WTC11 (cell line): ENCODE data around the gene SEL1L3.

Experiments
- CREB1 ChIP-seq: sonication (generic); formaldehyde crosslinking; IDR thresholded peaks from 2 replicates; pipeline ENCODE4 v1.8.0; 2023; ENCODE audit warnings: mild to moderate bottlenecking, missing genetic modification reagents
- FOXP1 ChIP-seq: sonication (generic); formaldehyde crosslinking; IDR thresholded peaks from 2 replicates; pipeline ENCODE4 v1.8.0; 2022; ENCODE audit warnings: missing genetic modification reagents, mild to moderate bottlenecking, moderate library complexity, borderline replicate concordance
- MXD4 ChIP-seq: fragments of 250-450 bp; sonication (Bioruptor Pico); IDR thresholded peaks from 2 replicates; pipeline ENCODE4 v1.8.0; 2021; ENCODE audit warnings: mild to moderate bottlenecking, moderate library complexity, borderline replicate concordance
- TF ChIP-seq, protein P1 (sequence below): fragments of 200-600 bp; IDR thresholded peaks from 2 replicates; pipeline ENCODE4 v1.8.0; 2022; ENCODE audit warnings: antibody characterized with exemption

DNA sequence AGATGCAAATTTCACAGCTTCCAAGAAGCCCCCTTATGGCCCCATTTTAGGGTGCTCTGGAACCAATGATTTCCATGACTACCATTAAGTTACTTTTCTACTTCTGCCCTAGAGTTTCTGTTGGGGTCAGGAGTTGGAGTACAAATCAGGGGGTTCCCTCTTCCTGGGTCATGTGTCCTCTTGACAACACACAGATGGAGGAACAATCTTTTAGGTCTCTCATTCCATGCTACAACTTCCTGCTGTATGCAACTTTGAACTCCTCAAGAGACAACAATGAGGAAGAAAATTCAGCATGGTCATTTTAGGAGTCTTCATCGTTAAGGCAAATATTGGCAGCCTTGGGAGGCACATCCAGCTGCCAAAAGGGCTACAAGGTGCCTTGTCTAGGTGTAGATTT, 79.7 kb downstream of the SEL1L3 start:
- TF ChIP-seq, protein P1, sequence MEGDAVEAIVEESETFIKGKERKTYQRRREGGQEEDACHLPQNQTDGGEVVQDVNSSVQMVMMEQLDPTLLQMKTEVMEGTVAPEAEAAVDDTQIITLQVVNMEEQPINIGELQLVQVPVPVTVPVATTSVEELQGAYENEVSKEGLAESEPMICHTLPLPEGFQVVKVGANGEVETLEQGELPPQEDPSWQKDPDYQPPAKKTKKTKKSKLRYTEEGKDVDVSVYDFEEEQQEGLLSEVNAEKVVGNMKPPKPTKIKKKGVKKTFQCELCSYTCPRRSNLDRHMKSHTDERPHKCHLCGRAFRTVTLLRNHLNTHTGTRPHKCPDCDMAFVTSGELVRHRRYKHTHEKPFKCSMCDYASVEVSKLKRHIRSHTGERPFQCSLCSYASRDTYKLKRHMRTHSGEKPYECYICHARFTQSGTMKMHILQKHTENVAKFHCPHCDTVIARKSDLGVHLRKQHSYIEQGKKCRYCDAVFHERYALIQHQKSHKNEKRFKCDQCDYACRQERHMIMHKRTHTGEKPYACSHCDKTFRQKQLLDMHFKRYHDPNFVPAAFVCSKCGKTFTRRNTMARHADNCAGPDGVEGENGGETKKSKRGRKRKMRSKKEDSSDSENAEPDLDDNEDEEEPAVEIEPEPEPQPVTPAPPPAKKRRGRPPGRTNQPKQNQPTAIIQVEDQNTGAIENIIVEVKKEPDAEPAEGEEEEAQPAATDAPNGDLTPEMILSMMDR: no peak
- TF ChIP-seq FOXP1: no peak
- no peak for TF ChIP-seq CREB1 (CRISPR knock-in tag)
- no peak for TF ChIP-seq MXD4
